ENCODE results near the gene EPHB2.

GRCh38 chr1:22815421-22816066 is 104.9 kb downstream of the EPHB2 start:
- TF ChIP-seq SMC3 (conservative IDR thresholded peaks at IDR 0.05; ENCODE audit: poor library complexity): no peak
- no peak for TF ChIP-seq TAF1 (IDR thresholded peaks at IDR 0.05; ENCODE audit: low read depth)
- no peak for TF ChIP-seq CTCF (IDR thresholded peaks at IDR 0.05; ENCODE audit: poor library complexity, severe bottlenecking)
- no peak for TF ChIP-seq EP300 (conservative IDR thresholded peaks at IDR 0.05; ENCODE audit: poor library complexity, severe bottlenecking)
- no peak for TF ChIP-seq POLR2AphosphoS5 (IDR thresholded peaks at IDR 0.05)
- TF ChIP-seq MXI1 (conservative IDR thresholded peaks at IDR 0.05; ENCODE audit: poor library complexity, severe bottlenecking): no peak
